Coronary artery (tissue), 2 donors: ENCODE data around the gene CRCP.

ENCODE experiments used
- DNase-seq: peaks from one replicate; pipeline ENCODE4 v3.0.0-alpha.2; 2017; ENCODE audit warnings: low spot score
- H3K27ac ChIP-seq, 2 donors: fragments of 200-600 bp; sonication (generic); one replicate each; pipeline ENCODE4 v1.5.1; 2016 to 2019
- H3K4me3 ChIP-seq: fragments of 200-600 bp; sonication (generic); 2 replicates; pipeline ENCODE4 v1.5.1; 2016; ENCODE audit warnings: mild to moderate bottlenecking, moderate library complexity
- CTCF ChIP-seq: fragments of 200-600 bp; sonication (generic); IDR thresholded peaks from one replicate; pipeline ENCODE4 v1.5.1; 2019; ENCODE audit warnings: antibody characterized with exemption

Gene CRCP

DNA sequence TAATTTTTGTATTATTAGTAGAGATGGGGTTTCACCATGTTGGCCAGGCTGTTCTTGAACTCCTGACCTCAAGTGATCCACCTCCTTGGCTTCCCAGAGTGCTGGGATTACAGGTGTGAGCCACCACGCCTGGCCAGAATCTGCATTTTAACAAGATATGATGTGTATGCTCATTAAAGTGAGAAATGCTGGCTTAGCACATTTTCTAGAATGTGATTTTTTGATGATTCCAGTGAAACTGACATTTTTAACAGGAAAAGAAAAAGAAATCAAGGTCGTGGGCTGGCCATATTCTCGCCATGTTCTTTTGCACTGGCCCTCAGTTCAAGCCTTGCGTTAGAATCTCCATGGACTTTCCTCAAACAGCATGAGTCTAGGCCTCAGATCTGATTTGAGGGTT lies 72.3 kb downstream of the CRCP start:
- TF ChIP-seq CTCF = no peak
- no peak for DNase-seq
- H3K4me3 ChIP-seq = no peak overlapping the region
- H3K27ac ChIP-seq = no peak overlapping the region

DNA sequence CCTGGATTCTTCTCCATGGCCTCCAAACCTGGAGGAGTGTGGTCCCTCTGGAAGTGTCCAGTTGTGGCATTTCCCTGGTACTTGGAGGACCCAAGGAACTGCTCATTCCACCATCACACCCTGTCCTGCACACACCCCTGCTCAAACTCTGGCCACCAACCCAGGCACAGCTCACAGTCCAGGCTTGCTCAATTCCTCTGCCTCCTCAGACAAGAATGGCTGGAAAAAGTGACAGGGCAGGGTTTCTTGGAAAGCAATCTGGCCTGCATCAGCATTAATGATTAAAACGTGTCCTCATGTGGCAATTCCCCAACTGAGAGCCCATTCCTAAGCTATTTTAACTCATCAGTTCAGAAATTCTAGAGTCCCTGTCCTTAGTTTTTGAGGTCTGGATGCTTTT lies 73.3 kb downstream of the CRCP start:
- H3K4me3 ChIP-seq = no peak overlapping the region
- no peak overlapping the region for H3K27ac ChIP-seq
- peak; percentile 78 for DNase-seq
- TF ChIP-seq CTCF = no peak

- no peak for DNase-seq
- no peak overlapping the region for H3K4me3 ChIP-seq
Measured at GRCh38 chr7:66188645-66189044, 74.0 kb downstream of the CRCP start.

GRCh38 chr7:66189695-66190503 lies 75.3 kb downstream of the CRCP start:
- Histone ChIP-seq H3K4me3 (no peak overlapping the region), H3K27ac (no peak overlapping the region)
- no peak for TF ChIP-seq CTCF
- DNase-seq = no peak

More at GRCh38 chr7:66188645-66189044, 74.0 kb downstream of the CRCP start:
- H3K27ac ChIP-seq = no peak overlapping the region
- no peak for TF ChIP-seq CTCF

DNA sequence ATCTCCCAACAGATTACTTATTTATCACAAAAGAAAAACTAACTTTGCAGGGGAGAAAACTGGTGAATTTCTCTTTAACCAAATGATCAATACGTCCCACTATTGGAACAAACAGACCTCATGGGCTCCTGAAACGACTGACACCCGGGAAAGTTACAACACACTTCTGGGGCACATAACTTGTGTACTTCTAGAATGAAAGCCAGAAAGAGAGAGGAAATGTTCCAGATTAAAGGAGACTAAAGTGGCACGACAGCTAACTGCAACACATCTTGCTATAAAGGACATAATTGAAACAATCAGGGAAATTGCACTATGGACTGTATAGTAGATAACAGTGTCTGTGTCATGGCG lies 75.8 kb downstream of the CRCP start:
- TF ChIP-seq CTCF = no peak
- Histone ChIP-seq H3K4me3 (no peak overlapping the region), H3K27ac (no peak overlapping the region)
- no peak for DNase-seq

- no peak for DNase-seq
- Histone ChIP-seq H3K27ac (no peak overlapping the region), H3K4me3 (no peak overlapping the region)
- no peak for TF ChIP-seq CTCF
Measured at GRCh38 chr7:66193146-66193725, 78.6 kb downstream of the CRCP start.

DNA sequence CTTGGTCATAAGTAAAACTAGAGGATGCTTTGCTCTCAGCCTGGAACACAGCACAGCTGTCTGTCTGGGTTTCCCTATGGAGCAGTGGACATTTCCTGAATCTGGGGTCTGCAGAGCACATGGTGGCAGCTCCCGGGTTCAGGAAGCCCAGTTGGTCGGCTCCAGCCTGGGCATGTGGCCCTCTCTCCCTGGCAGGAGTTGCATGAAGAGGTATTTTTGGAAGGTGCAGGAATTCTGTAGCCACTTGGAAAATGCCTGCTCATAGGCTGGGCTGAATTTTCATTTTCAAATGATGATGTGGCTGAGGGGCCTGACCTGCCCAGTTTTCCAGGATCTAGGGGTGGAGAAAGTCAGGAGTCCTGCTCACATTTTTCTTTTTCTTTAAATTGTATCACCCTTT lies 83.8 kb downstream of the CRCP start:
- no peak for DNase-seq
- TF ChIP-seq CTCF = no peak
- no peak overlapping the region for H3K4me3 ChIP-seq
- H3K27ac ChIP-seq = no peak overlapping the region
